Neural cell (in vitro differentiated cells): ENCODE measurements around the gene CTRB1.

ENCODE experiments used
- CTCF ChIP-seq: fragments of 450-650 bp; IDR thresholded peaks from 2 replicates; pipeline ENCODE4 v1.5.1; 2014; ENCODE audit warnings: antibody characterized with exemption, mild to moderate bottlenecking, moderate library complexity; ENCODE audit not compliant: poor library complexity, severe bottlenecking
- EZH2 ChIP-seq: fragments of 200-600, 300-800 bp; shearing (Covaris generic), sonication (generic); IDR thresholded peaks from 2 replicates; pipeline ENCODE4 v1.6.1; 2014; ENCODE audit warnings: antibody characterized with exemption, low read length, borderline replicate concordance, mild to moderate bottlenecking; ENCODE audit not compliant: insufficient read depth, poor library complexity, severe bottlenecking
- POLR2AphosphoS5 ChIP-seq: IDR thresholded peaks from 2 replicates; pipeline ENCODE4 v1.6.1; 2012
- RAD21 ChIP-seq: fragments of 450-650 bp; conservative IDR thresholded peaks from 2 replicates; pipeline ENCODE4 v1.6.1; 2014; ENCODE audit warnings: antibody characterized with exemption, mild to moderate bottlenecking, moderate library complexity
- REST ChIP-seq: IDR thresholded peaks from 2 replicates; pipeline ENCODE4 v1.6.1; 2012; ENCODE audit warnings: borderline replicate concordance
- TAF1 ChIP-seq: IDR thresholded peaks from 2 replicates; pipeline ENCODE4 v1.6.1; 2012; ENCODE audit warnings: low read depth

DNA sequence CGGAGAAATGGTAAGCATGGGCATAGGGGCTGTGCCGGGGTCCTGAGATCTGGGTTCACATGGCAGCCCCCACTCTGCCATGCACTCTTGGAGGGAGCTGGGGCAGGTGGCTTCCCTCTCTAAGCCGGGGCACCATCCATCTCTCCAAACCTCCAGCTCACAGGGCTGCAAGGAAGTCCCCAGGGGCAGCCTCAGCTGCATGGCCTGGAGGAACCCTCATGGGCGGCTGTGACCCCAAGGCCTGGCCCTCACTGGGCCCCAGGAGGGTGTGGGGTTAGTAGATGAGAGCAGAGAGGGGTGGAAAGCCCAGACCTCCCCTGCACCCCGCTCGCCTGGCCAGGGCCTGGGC, 14.4 kb upstream of the CTRB1 start:
- TF ChIP-seq CTCF (no peak), REST (no peak), TAF1 (no peak), POLR2AphosphoS5 (no peak), RAD21 (no peak), EZH2 (no peak)
